ENCODE data around the gene HYAL1. TPM values are rescaled to one million over a fixed set of nuclear protein-coding genes. Genes with fewer than 3 reads are reported as not detected.
"Not testable (repeated sequence)": the region's sequence is repeated elsewhere in the genome, so short reads cannot be mapped to it uniquely, and the experiment has no call there.

HYAL1 gene
- total RNA-seq, 1 donor from 2014 or later: 58.2 TPM

- no peaks in the 10 kb centered on the region for H3K36me3 ChIP-seq
- H3K4me1 ChIP-seq: peaks cover 69% of the 10 kb centered on the region
- no peaks in the 10 kb centered on the region for H3K9me3 ChIP-seq
- intact Hi-C loops (cut with DNase I): no loop called here
- no peaks in the 10 kb centered on the region for H3K27me3 ChIP-seq (ENCODE audit: low read depth)
- peak overlapping the region; percentile 9 for H3K4me3 ChIP-seq
- ATAC-seq (peak; percentile 68 to 75), DNase-seq (peak; percentile 86)
- H3K27ac ChIP-seq: peak overlapping the region; percentile 93
- no peak for TF ChIP-seq CTCF (IDR thresholded peaks at IDR 0.05)
Measured at GRCh38 chr3:50264383-50264963, 38.9 kb downstream of the HYAL1 start.

- H3K36me3 ChIP-seq: peaks cover 7% of the 10 kb centered on the region
- peaks cover 67% of the 10 kb centered on the region for H3K4me1 ChIP-seq
- H3K4me3 ChIP-seq: peak overlapping the region; percentile 9
- no peak for TF ChIP-seq CTCF (IDR thresholded peaks at IDR 0.05)
- H3K9me3 ChIP-seq: no peaks in the 10 kb centered on the region
- intact Hi-C loops (cut with DNase I): no loop called here
- H3K27ac ChIP-seq: peak overlapping the region; percentile 93
- H3K27me3 ChIP-seq (ENCODE audit: low read depth): no peaks in the 10 kb centered on the region
- ATAC-seq (no peak), DNase-seq (no peak)
Measured at GRCh38 chr3:50263478-50264382, 39.6 kb downstream of the HYAL1 start.

GRCh38 chr3:50262778-50263177, 40.6 kb downstream of the HYAL1 start:
- no peak for DNase-seq
- Histone ChIP-seq H3K4me3 (no peak overlapping the region), H3K27me3 (ENCODE audit: low read depth) (no peaks in the 10 kb centered on the region), H3K36me3 (peaks cover 17% of the 10 kb centered on the region), H3K27ac (no peak overlapping the region), H3K9me3 (no peaks in the 10 kb centered on the region), H3K4me1 (peaks cover 64% of the 10 kb centered on the region)
- intact Hi-C loops (cut with DNase I): no loop called here
- TF ChIP-seq CTCF (IDR thresholded peaks at IDR 0.05): no peak
- ATAC-seq: no peak

- H3K27ac ChIP-seq; H3K9me3 ChIP-seq; DNase-seq; ATAC-seq; H3K27me3 ChIP-seq (ENCODE audit: low read depth); H3K4me3 ChIP-seq; intact Hi-C loops (cut with DNase I): not testable (repeated sequence)
- Histone ChIP-seq H3K4me1 (peaks cover 70% of the 10 kb centered on the region), H3K36me3 (peaks cover 22% of the 10 kb centered on the region)
Measured at GRCh38 chr3:50262200-50262599, 41.2 kb downstream of the HYAL1 start.

- Histone ChIP-seq H3K36me3 (peaks cover 29% of the 10 kb centered on the region), H3K4me3 (no peak overlapping the region), H3K9me3 (no peaks in the 10 kb centered on the region), H3K27me3 (ENCODE audit: low read depth) (no peaks in the 10 kb centered on the region), H3K27ac (peak overlapping the region; percentile 96), H3K4me1 (peaks cover 72% of the 10 kb centered on the region)
- DNase-seq (no peak), ATAC-seq (no peak)
- intact Hi-C loops (cut with DNase I): no loop called here
- TF ChIP-seq CTCF (IDR thresholded peaks at IDR 0.05): no peak
Measured at GRCh38 chr3:50261505-50261904, 41.9 kb downstream of the HYAL1 start.

GRCh38 chr3:50260942-50261441, 42.4 kb downstream of the HYAL1 start:
- ATAC-seq (no peak), DNase-seq (no peak)
- TF ChIP-seq CTCF (IDR thresholded peaks at IDR 0.05): no peak
- Histone ChIP-seq H3K27ac (peak overlapping the region; percentile 96), H3K4me1 (peaks cover 72% of the 10 kb centered on the region), H3K36me3 (peaks cover 34% of the 10 kb centered on the region), H3K27me3 (ENCODE audit: low read depth) (no peaks in the 10 kb centered on the region), H3K4me3 (peak overlapping the region; percentile 56), H3K9me3 (no peaks in the 10 kb centered on the region)
- intact Hi-C loops (cut with DNase I): no loop called here
